H1 (cell line): Measurements from ENCODE around the gene HES1. TPM values are rescaled to one million over a fixed set of nuclear protein-coding genes. Genes with fewer than 3 reads are reported as not detected.
"Not testable (repeated sequence)": the region's sequence is repeated elsewhere in the genome, so short reads cannot be mapped to it uniquely, and the experiment has no call there.

Experiments
- CTCF ChIA-PET: fragments of 300-600 bp; sonication (Branson Sonifier 250); formaldehyde crosslinking; loops from one replicate; lab custom pipeline; 2021; ENCODE audit not compliant: partially characterized antibody; lab: Charles Lee
- POLR2A ChIA-PET: fragments of 300-600 bp; sonication (Branson Sonifier 250); formaldehyde crosslinking; loops from one replicate; lab custom pipeline; 2021; ENCODE audit warnings: inconsistent platforms; ENCODE audit not compliant: partially characterized antibody; lab: Charles Lee
- DNase-seq, 2 experiments: peaks; one replicate each; pipeline versions ENCODE4 v3.0.0 to v3.0.0-alpha.2; 2010 to 2022; ENCODE audit warnings: low spot score in 2 of 2, low read depth in 1 of 2, mixed read lengths in 1 of 2
- FAIRE-seq: peaks from 2 replicates; lab custom pipeline; 2011; peaks lifted over from hg19 to GRCh38; lab: Jason Lieb, UNC
- H2AFZ ChIP-seq: 2 replicates; pipeline ENCODE4 v1.8.1; 2012; ENCODE audit warnings: low read length, inconsistent platforms
- H2AK5ac ChIP-seq: 2 replicates; pipeline ENCODE4 v1.6.1; 2013; ENCODE audit warnings: low read depth, low read length
- H2BK120ac ChIP-seq: replicated peaks from 2 replicates; pipeline ENCODE3; 2013; ENCODE audit warnings: low read depth, low read length, inconsistent platforms
- H2BK12ac ChIP-seq: 2 replicates; pipeline ENCODE4 v1.6.1; 2013; ENCODE audit warnings: low read depth, low read length
- H2BK15ac ChIP-seq: 2 replicates; pipeline ENCODE4 v1.6.1; 2013; ENCODE audit warnings: low read length
- H2BK20ac ChIP-seq: 2 replicates; pipeline ENCODE4 v1.6.1; 2013; ENCODE audit warnings: low read length
- H2BK5ac ChIP-seq: 2 replicates; pipeline ENCODE4 v1.6.1; 2013; ENCODE audit warnings: low read depth, low read length
- H3K14ac ChIP-seq: 2 replicates; pipeline ENCODE4 v1.6.1; 2013; ENCODE audit warnings: inconsistent platforms; ENCODE audit not compliant: insufficient read length
- H3K18ac ChIP-seq: 2 replicates; pipeline ENCODE4 v1.6.1; 2013; ENCODE audit warnings: low read length; ENCODE audit errors: extremely low read depth
- H3K23ac ChIP-seq: 2 replicates; pipeline ENCODE4 v1.6.1; 2013; ENCODE audit warnings: inconsistent platforms; ENCODE audit not compliant: insufficient read length
- H3K23me2 ChIP-seq: 2 replicates; pipeline ENCODE4 v1.6.1; 2013; ENCODE audit warnings: low read depth, low read length
- H3K27ac ChIP-seq: 2 replicates; pipeline ENCODE4 v1.6.1; 2011; ENCODE audit warnings: low read depth, low read length, inconsistent platforms
- H3K27me3 ChIP-seq, 4 experiments: replicated peaks in 1 of 4; 1 replicate in 1 of 4; 2 replicates in 3 of 4; pipeline versions ENCODE4 v1.6.1 to v1.8.1; 2011 to 2013; ENCODE audit warnings: low read length in 3 of 4, mild to moderate bottlenecking in 3 of 4, inconsistent platforms in 2 of 4, mixed read lengths in 2 of 4, moderate library complexity in 1 of 4; ENCODE audit not compliant: control insufficient read depth in 3 of 4, insufficient read depth in 3 of 4; ENCODE audit errors: extremely low read depth in 1 of 4
- H3K36me3 ChIP-seq, 4 experiments: 2 replicates each; pipeline versions ENCODE4 v1.6.1 to v1.8.1; 2011 to 2013; ENCODE audit warnings: mild to moderate bottlenecking in 4 of 4, low read length in 3 of 4, moderate library complexity in 2 of 4, control low read depth in 1 of 4, inconsistent platforms in 1 of 4; ENCODE audit not compliant: insufficient read depth in 4 of 4, control insufficient read depth in 2 of 4
- H3K4ac ChIP-seq: replicated peaks from 2 replicates; pipeline ENCODE3; 2013; ENCODE audit warnings: low read length, low read depth, mixed read lengths, inconsistent platforms; ENCODE audit not compliant: insufficient read length
- H3K4me1 ChIP-seq, 4 experiments: replicated peaks in 1 of 4; 1 replicate in 1 of 4; 2 replicates in 3 of 4; pipeline versions ENCODE4 v1.6.1 to v1.8.1; 2011 to 2013; ENCODE audit warnings: low read length in 3 of 4, inconsistent platforms in 2 of 4, mixed read lengths in 1 of 4; ENCODE audit not compliant: insufficient read depth in 4 of 4, control insufficient read depth in 3 of 4
- H3K4me2 ChIP-seq, 2 experiments: 2 replicates each; pipeline versions ENCODE4 v1.6.1 to v1.8.1; 2011 to 2013; ENCODE audit warnings: low read depth in 2 of 2, low read length in 2 of 2, control low read depth in 1 of 2, inconsistent platforms in 1 of 2, mild to moderate bottlenecking in 1 of 2; ENCODE audit not compliant: insufficient read depth in 1 of 2
- H3K4me3 ChIP-seq, 4 experiments: fragments of 200-600, 300-600 bp in 1 of 4; sonication (generic), shearing (Covaris generic), sonication (Bioruptor Twin) in 1 of 4; 2 replicates each; pipeline versions ENCODE4 v1.5.1 to v1.8.1; 2011 to 2016; ENCODE audit warnings: low read length in 4 of 4, low read depth in 3 of 4, control low read depth in 2 of 4, inconsistent platforms in 2 of 4, mild to moderate bottlenecking in 2 of 4, mixed read lengths in 1 of 4, moderate library complexity in 1 of 4; ENCODE audit not compliant: insufficient read depth in 2 of 4; ENCODE audit errors: extremely low read depth in 1 of 4
- H3K56ac ChIP-seq: replicated peaks from 2 replicates; pipeline ENCODE3; 2013; ENCODE audit warnings: low read depth, mild to moderate bottlenecking, mixed read lengths, low read length, inconsistent platforms; ENCODE audit not compliant: insufficient read length
- H3K79me1 ChIP-seq: 2 replicates; pipeline ENCODE4 v1.6.1; 2013; ENCODE audit warnings: low read depth, low read length, control low read depth
- H3K79me2 ChIP-seq, 2 experiments: 2 replicates each; pipeline versions ENCODE4 v1.6.1 to v1.8.1; 2012 to 2013; ENCODE audit warnings: low read length in 2 of 2, mild to moderate bottlenecking in 2 of 2, inconsistent platforms in 1 of 2; ENCODE audit not compliant: insufficient read depth in 2 of 2, control insufficient read depth in 1 of 2
- H3K9ac ChIP-seq, 4 experiments: replicated peaks in 1 of 4; 1 replicate in 1 of 4; 2 replicates in 3 of 4; pipeline versions ENCODE4 v1.6.1 to v1.8.1; 2011 to 2013; ENCODE audit warnings: low read depth in 3 of 4, low read length in 3 of 4, control low read depth in 2 of 4, mild to moderate bottlenecking in 2 of 4, moderate library complexity in 2 of 4, inconsistent platforms in 1 of 4; ENCODE audit errors: extremely low read depth in 1 of 4
- H3K9me3 ChIP-seq, 2 experiments: 2 replicates each; pipeline versions ENCODE4 v1.6.1 to v1.8.1; 2012 to 2013; ENCODE audit warnings: mild to moderate bottlenecking in 2 of 2, moderate library complexity in 2 of 2, control low read depth in 1 of 2, inconsistent platforms in 1 of 2, low read depth in 1 of 2, low read length in 1 of 2, mixed read lengths in 1 of 2; ENCODE audit not compliant: insufficient read depth in 2 of 2
- H4K20me1 ChIP-seq, 2 experiments: replicated peaks in 1 of 2; 2 replicates each; pipeline versions ENCODE3 to v1.8.1; 2011 to 2013; ENCODE audit warnings: inconsistent platforms in 2 of 2, low read length in 2 of 2, mild to moderate bottlenecking in 1 of 2; ENCODE audit not compliant: insufficient read depth in 2 of 2, control insufficient read depth in 1 of 2
- H4K5ac ChIP-seq: 2 replicates; pipeline ENCODE4 v1.6.1; 2013; ENCODE audit warnings: low read length, low read depth, mixed read lengths, inconsistent platforms; ENCODE audit not compliant: insufficient read length
- H4K8ac ChIP-seq: 2 replicates; pipeline ENCODE4 v1.8.0; 2013; ENCODE audit warnings: mild to moderate bottlenecking, moderate library complexity, low read length, inconsistent platforms; ENCODE audit not compliant: insufficient read depth; ENCODE audit errors: extremely low read depth
- H4K91ac ChIP-seq: replicated peaks from 2 replicates; pipeline ENCODE3; 2013; ENCODE audit warnings: low read length, mixed read lengths, inconsistent platforms; ENCODE audit not compliant: insufficient read length
- CTCF ChIP-seq, 3 experiments: IDR thresholded peaks; 1 replicate in 2 of 3; 2 replicates in 1 of 3; pipeline versions ENCODE4 v1.5.1 to v1.6.1; 2011; ENCODE audit warnings: low read length in 3 of 3, mild to moderate bottlenecking in 3 of 3, inconsistent platforms in 2 of 3, low read depth in 1 of 3, moderate library complexity in 1 of 3; ENCODE audit not compliant: insufficient read depth in 1 of 3; ENCODE audit errors: control extremely low read depth in 1 of 3
- PHF8 ChIP-seq: fragments of 200-600 bp; sonication (generic); conservative IDR thresholded peaks from 2 replicates; pipeline ENCODE4 v1.7.1; 2012; ENCODE audit warnings: low read depth, mild to moderate bottlenecking, inconsistent platforms, low read length, moderate library complexity
- WGBS, 2 experiments: shearing (Covaris generic) in 1 of 2; methylation state at CpG; one replicate each; pipeline versions ENCODE4 v1.1.6 to v1.1.7; 2013 to 2015; ENCODE audit warnings: low lambda C conversion rate in 2 of 2, mixed read lengths in 2 of 2, inconsistent platforms in 1 of 2, low coverage in 1 of 2, missing lambda C conversion rate in 1 of 2; ENCODE audit not compliant: insufficient replicate concordance in 2 of 2, insufficient coverage in 1 of 2, insufficient read length in 1 of 2; ENCODE audit errors: extremely low coverage in 1 of 2, missing lambda C conversion rate in 1 of 2; 5-methylcytosine and 5-hydroxymethylcytosine counted together
- polyA plus RNA-seq, 7 experiments: library from polyadenylated mRNA; depleted of rRNA in 3 of 7; stranded (reverse) in 5 of 7; unstranded in 2 of 7; fragments of >200 nt in 5 of 7; fragments of 200-250 nt in 2 of 7; gene quantifications; 1 replicate in 5 of 7; 2 replicates in 1 of 7; 4 replicates in 1 of 7; pipeline versions ENCODE4 v1.2.1 to v1.2.3, GENCODE V29; 2011 to 2013; ENCODE audit warnings: missing spikeins in 2 of 7, mixed read lengths in 2 of 7
- total RNA-seq: library from RNA; stranded (reverse); fragmentation: NEBNext Ultra II Directional; extraction: Animal tissue kit (Norgen Biotek cat#: 25700); gene quantifications from 2 replicates; pipeline ENCODE4 v1.2.1, GENCODE V29; 2021

HES1 gene
- total and polyA plus RNA-seq, 2 of the 8 experiments (the other 6 are each of a cell fraction or from before 2014, with no cell fraction given): 7.9 to 12.9 TPM

GRCh38 chr3:194150252-194150934 lies 14.4 kb downstream of the HES1 start (continued):
- no peak for TF ChIP-seq PHF8
- no peak for TF ChIP-seq CTCF (IDR thresholded peaks at IDR 0.05; ENCODE audit: control extremely low read depth in 1 of 3, insufficient read depth in 1 of 3, low read depth in 1 of 3, low read length in 3 of 3)

- not testable (repeated sequence) for H3K23me2 ChIP-seq, H3K36me3 ChIP-seq, H3K18ac ChIP-seq, FAIRE-seq, H3K4me1 ChIP-seq, H3K27me3 ChIP-seq, H2BK5ac ChIP-seq, H3K79me2 ChIP-seq, H4K91ac ChIP-seq, H2BK12ac ChIP-seq, H2BK120ac ChIP-seq, H3K9ac ChIP-seq, H2BK20ac ChIP-seq, H4K20me1 ChIP-seq, H3K4ac ChIP-seq, H3K27ac ChIP-seq, H2BK15ac ChIP-seq, H3K14ac ChIP-seq, H4K5ac ChIP-seq, H3K9me3 ChIP-seq, H4K8ac ChIP-seq, H2AFZ ChIP-seq, H2AK5ac ChIP-seq, H3K79me1 ChIP-seq, DNase-seq, H3K56ac ChIP-seq, H3K4me2 ChIP-seq, H3K4me3 ChIP-seq, H3K23ac ChIP-seq
- ChIA-PET POLR2A (interaction anchor here (0.6 kb wide), 1 partner anchor 245 kb away, joined by 3 read pairs; no protein-coding TSS in a partner anchor), CTCF (interaction anchor here (0.6 kb wide), 1 partner anchor 143 kb away, joined by 3 read pairs; no protein-coding TSS in a partner anchor)
- WGBS, 2 experiments: 100% methylated on average over 1 of the region's 2 CpGs; no CpG with 5 or more reads in 1 of the 2 experiments
Observed at GRCh38 chr3:194150935-194151302, 15.0 kb downstream of the HES1 start.
